BE2C (cell line): ENCODE data around the gene PPP1R1B.

Experiments
- DNase-seq: peaks from one replicate; pipeline ENCODE4 v3.0.0-alpha.2; 2020
- H3K27me3 ChIP-seq: fragments of 250-450 bp; sonication (Bioruptor Pico); 2 replicates; pipeline ENCODE4 v1.5.1; 2020; ENCODE audit warnings: mild to moderate bottlenecking
- H3K36me3 ChIP-seq: fragments of 250-450 bp; sonication (Bioruptor Pico); 2 replicates; pipeline ENCODE4 v1.5.1; 2020; ENCODE audit warnings: mild to moderate bottlenecking
- H3K4me1 ChIP-seq: fragments of 250-450 bp; sonication (Bioruptor Pico); 2 replicates; pipeline ENCODE4 v1.5.1; 2020
- H3K4me3 ChIP-seq: 2 replicates; pipeline ENCODE4 v1.5.1; 2011; ENCODE audit warnings: low read depth, low read length
- H3K9me3 ChIP-seq: fragments of 250-450 bp; sonication (Bioruptor Pico); 2 replicates; pipeline ENCODE4 v1.5.1; 2020
- CTCF ChIP-seq: IDR thresholded peaks from 2 replicates; pipeline ENCODE4 v1.5.1; 2012; ENCODE audit warnings: mild to moderate bottlenecking, low read depth, low read length

PPP1R1B gene

GRCh38 chr17:39627712-39628516 lies 1.2 kb downstream of the PPP1R1B start:
- Histone ChIP-seq H3K4me1 (no peaks in the 10 kb centered on the region), H3K36me3 (no peaks in the 10 kb centered on the region), H3K27me3 (peaks cover 33% of the 10 kb centered on the region), H3K9me3 (no peaks in the 10 kb centered on the region), H3K4me3 (no peak overlapping the region)
- DNase-seq, result no peak
- no peak for TF ChIP-seq CTCF

GRCh38 chr17:39628655-39629493 lies 2.1 kb downstream of the PPP1R1B start:
- H3K27me3 ChIP-seq, result peaks cover 33% of the 10 kb centered on the region
- no peaks in the 10 kb centered on the region for H3K36me3 ChIP-seq
- no peaks in the 10 kb centered on the region for H3K9me3 ChIP-seq
- DNase-seq, result no peak
- no peak overlapping the region for H3K4me3 ChIP-seq
- no peak for TF ChIP-seq CTCF
- no peaks in the 10 kb centered on the region for H3K4me1 ChIP-seq

GRCh38 chr17:39629494-39629880 lies 2.7 kb downstream of the PPP1R1B start:
- no peak for DNase-seq
- peaks cover 33% of the 10 kb centered on the region for H3K27me3 ChIP-seq
- H3K9me3 ChIP-seq, result no peaks in the 10 kb centered on the region
- H3K36me3 ChIP-seq, result no peaks in the 10 kb centered on the region
- H3K4me1 ChIP-seq, result no peaks in the 10 kb centered on the region
- H3K4me3 ChIP-seq, result no peak overlapping the region
- TF ChIP-seq CTCF, result no peak

- DNase-seq, result no peak
- Histone ChIP-seq H3K27me3 (peaks cover 33% of the 10 kb centered on the region), H3K9me3 (no peaks in the 10 kb centered on the region), H3K36me3 (no peaks in the 10 kb centered on the region), H3K4me1 (no peaks in the 10 kb centered on the region), H3K4me3 (no peak overlapping the region)
- no peak for TF ChIP-seq CTCF
Observed at GRCh38 chr17:39629898-39630297, 3.1 kb downstream of the PPP1R1B start.

- no peak for DNase-seq
Observed at GRCh38 chr17:39631403-39631802, 4.7 kb downstream of the PPP1R1B start.

More at GRCh38 chr17:39631403-39631802, 4.7 kb downstream of the PPP1R1B start:
- Histone ChIP-seq H3K27me3 (peaks cover 30% of the 10 kb centered on the region), H3K9me3 (no peaks in the 10 kb centered on the region), H3K4me3 (no peak overlapping the region), H3K36me3 (no peaks in the 10 kb centered on the region), H3K4me1 (no peaks in the 10 kb centered on the region)
- no peak for TF ChIP-seq CTCF
